Gastroesophageal sphincter (tissue), 4 donors: ENCODE measurements around the gene FAAH. TPM values are rescaled to one million over a fixed set of nuclear protein-coding genes. Genes with fewer than 3 reads are reported as not detected.
"Not testable (repeated sequence)": the region's sequence is repeated elsewhere in the genome, so short reads cannot be mapped to it uniquely, and the experiment has no call there.

ENCODE experiments used
- ATAC-seq: fragments of 150-250 bp; one replicate; pipeline ENCODE4 v1.9.1; 2016; ENCODE audit warnings: mild to moderate bottlenecking, moderate library complexity
- H3K27ac ChIP-seq, 4 donors: fragments of 200-600 bp; sonication (generic) in 3 of 4; 1 replicate in 3 of 4; 2 replicates in 1 of 4; pipeline ENCODE4 v1.5.1; 2016 to 2019
- H3K27me3 ChIP-seq: fragments of 200-600 bp; sonication (generic); one replicate; pipeline ENCODE4 v1.5.1; 2019
- H3K36me3 ChIP-seq, 2 donors: fragments of 200-600 bp; sonication (generic); one replicate each; pipeline ENCODE4 v1.5.1; 2019; ENCODE audit warnings: control low read depth in 1 of 2
- H3K4me1 ChIP-seq, 3 donors: fragments of 200-600 bp; sonication (generic); 1 replicate in 2 of 3; 2 replicates in 1 of 3; pipeline ENCODE4 v1.5.1; 2016 to 2019; ENCODE audit warnings: control low read depth in 2 of 3
- H3K4me3 ChIP-seq, 2 donors: fragments of 200-600 bp; sonication (generic); one replicate each; pipeline ENCODE4 v1.5.1; 2019; ENCODE audit warnings: mild to moderate bottlenecking in 1 of 2, moderate library complexity in 1 of 2
- H3K9me3 ChIP-seq, 3 donors: fragments of 200-600 bp; sonication (generic); one replicate each; pipeline ENCODE4 v1.5.1; 2017 to 2019; ENCODE audit warnings: control low read depth in 2 of 3
- CTCF ChIP-seq, 4 experiments: fragments of 200-600 bp in 2 of 4; fragments of 450-650 bp in 2 of 4; sonication (generic) in 1 of 4; IDR thresholded peaks; one replicate each; pipeline ENCODE4 v1.5.1; 2017 to 2019; ENCODE audit warnings: antibody characterized with exemption in 4 of 4, mild to moderate bottlenecking in 2 of 4, moderate library complexity in 2 of 4
- EP300 ChIP-seq: sonication (generic); formaldehyde crosslinking; IDR thresholded peaks from one replicate; pipeline ENCODE4 v1.6.1; 2017; ENCODE audit warnings: antibody characterized with exemption, mild to moderate bottlenecking
- POLR2A ChIP-seq, 2 donors: fragments of 450-650 bp; IDR thresholded peaks; one replicate each; pipeline ENCODE4 v1.6.1; 2017; ENCODE audit warnings: antibody characterized with exemption in 2 of 2, mild to moderate bottlenecking in 2 of 2, moderate library complexity in 1 of 2
- POLR2AphosphoS5 ChIP-seq: sonication (generic); formaldehyde crosslinking; IDR thresholded peaks from one replicate; pipeline ENCODE4 v1.6.1; 2017; ENCODE audit warnings: antibody characterized with exemption
- WGBS, 2 donors: methylation state at CpG; one replicate each; pipeline ENCODE4 v1.1.5; 2018; ENCODE audit warnings: low coverage in 1 of 2; 5-methylcytosine and 5-hydroxymethylcytosine counted together
- total RNA-seq, 4 donors: library from RNA; depleted of rRNA; stranded (reverse); fragments of >200 nt; gene quantifications; one replicate each; pipeline ENCODE4 v1.1.0, GENCODE V29; 2016

The FAAH gene
- total RNA-seq, result 1 to 10 TPM; 6.8 to 8.1 (median 7.4) TPM

- WGBS, 2 donors, result 2 to 3% methylated on average over 9 to 18 of the region's 75 CpGs
Observed at GRCh38 chr1:46394108-46394871, at the start of gene FAAH. Gene FAAH, plus strand, starts transcription at chr1:46394317. Its CDS starts 32 bp downstream, at chr1:46394349.

GRCh38 chr1:46344481-46344880, 49.6 kb upstream of the FAAH start:
- Histone ChIP-seq H3K4me1 (peaks cover 0 to 30% (median 7%) of the 10 kb centered on the region in 3 donors), H3K4me3 (no peak overlapping the region), H3K27me3 (no peaks in the 10 kb centered on the region), H3K27ac (peak overlapping the region in 1 of 4 donors; percentile 98), H3K36me3 (peaks cover 0 to 68% of the 10 kb centered on the region in 2 donors), H3K9me3 (no peaks in the 10 kb centered on the region)
- TF ChIP-seq POLR2A (IDR thresholded peaks at IDR 0.05), result no peak
- TF ChIP-seq POLR2AphosphoS5, result no peak
- no peak for TF ChIP-seq EP300
- no peak for TF ChIP-seq CTCF (IDR thresholded peaks at IDR 0.05)
- no peak for ATAC-seq
- WGBS, 2 donors, result 83 to 100% methylated on average over 1 to 2 of the region's 3 CpGs

More at GRCh38 chr1:46394108-46394871, at the start of gene FAAH:
- TF ChIP-seq CTCF (IDR thresholded peaks at IDR 0.05) (no peak), EP300 (no peak), POLR2A (IDR thresholded peaks at IDR 0.05) (no peak), POLR2AphosphoS5 (no peak)
- peaks cover 0 to 27% (median 12%) of the 10 kb centered on the region in 3 donors for H3K4me1 ChIP-seq
- peak within 1 kb of the TSS in 2 of 4 donors; percentile 22 to 42 for H3K27ac ChIP-seq
- peaks cover 0 to 12% (median 0%) of the 10 kb centered on the region in 3 donors for H3K9me3 ChIP-seq
- H3K36me3 ChIP-seq, result no peaks in the 10 kb centered on the region
- H3K27me3 ChIP-seq, result no peaks in the 10 kb centered on the region
- peak; percentile 94 for ATAC-seq
- peak within 1 kb of the TSS; percentile 28 to 74 for H3K4me3 ChIP-seq

- no peaks in the 10 kb centered on the region for H3K9me3 ChIP-seq
- peaks cover 0 to 76% of the 10 kb centered on the region in 2 donors for H3K36me3 ChIP-seq
- TF ChIP-seq POLR2AphosphoS5, result no peak
- no peak for TF ChIP-seq POLR2A (IDR thresholded peaks at IDR 0.05)
- TF ChIP-seq CTCF (IDR thresholded peaks at IDR 0.05), result no peak
- no peak for TF ChIP-seq EP300
- H3K27me3 ChIP-seq, result no peaks in the 10 kb centered on the region
- H3K27ac ChIP-seq, result no peak overlapping the region
- ATAC-seq, result no peak
- peaks cover 0 to 23% (median 5%) of the 10 kb centered on the region in 3 donors for H3K4me1 ChIP-seq
- H3K4me3 ChIP-seq, result no peak overlapping the region
Observed at GRCh38 chr1:46345281-46345680, 48.8 kb upstream of the FAAH start.

GRCh38 chr1:46352363-46352762, 41.8 kb upstream of the FAAH start:
- Histone ChIP-seq H3K4me1 (peaks cover 0 to 10% (median 0%) of the 10 kb centered on the region in 3 donors), H3K4me3 (no peak overlapping the region), H3K27ac (no peak overlapping the region), H3K36me3 (peaks cover 0 to 92% of the 10 kb centered on the region in 2 donors), H3K27me3 (no peaks in the 10 kb centered on the region), H3K9me3 (no peaks in the 10 kb centered on the region)
- TF ChIP-seq CTCF (IDR thresholded peaks at IDR 0.05) (no peak), POLR2AphosphoS5 (no peak), EP300 (no peak), POLR2A (IDR thresholded peaks at IDR 0.05) (no peak)
- no peak for ATAC-seq
- 71 to 89% methylated on average over 2 of the region's 2 CpGs for WGBS, 2 donors

GRCh38 chr1:46355920-46356319, 38.2 kb upstream of the FAAH start:
- H3K4me3 ChIP-seq, H3K27me3 ChIP-seq, H3K4me1 ChIP-seq, ATAC-seq, H3K27ac ChIP-seq, H3K9me3 ChIP-seq: not testable (repeated sequence)
- WGBS, 2 donors, result 94 to 98% methylated on average over 5 of the region's 5 CpGs
- peaks cover 0 to 96% of the 10 kb centered on the region in 2 donors for H3K36me3 ChIP-seq
